Measurements from ENCODE around the gene AUTS2.

- TF ChIP-seq TCF7 (IDR thresholded peaks at IDR 0.05; ENCODE audit: borderline replicate concordance) (no peak), CTCF (IDR thresholded peaks at IDR 0.05 in 2 of 3, conservative IDR thresholded peaks at IDR 0.05 in 1 of 3; ENCODE audit: control insufficient read depth in 2 of 3, extremely low read depth in 1 of 3, insufficient read depth in 1 of 3, low read depth in 3 of 3, low read length in 3 of 3) (no peak), HDGF (IDR thresholded peaks at IDR 0.05) (no peak), E4F1 (IDR thresholded peaks at IDR 0.05; ENCODE audit: borderline replicate concordance, partially characterized antibody) (no peak), KDM1A (IDR thresholded peaks at IDR 0.05; ENCODE audit: borderline replicate concordance) (no peak), YY1 (IDR thresholded peaks at IDR 0.05; ENCODE audit: low read depth, low read length) (no peak), IKZF1 (conservative IDR thresholded peaks at IDR 0.05) (no peak), ATF3 (IDR thresholded peaks at IDR 0.05; ENCODE audit: borderline replicate concordance, extremely low read depth, low read depth, low read length) (no peak), EP300 (IDR thresholded peaks at IDR 0.05; ENCODE audit: borderline replicate concordance in 1 of 2, control insufficient read depth in 1 of 2, low read depth in 2 of 2, low read length in 2 of 2) (no peak), POLR2A (IDR thresholded peaks at IDR 0.05; ENCODE audit: low read depth, low read length) (no peak), NFXL1 (IDR thresholded peaks at IDR 0.05; ENCODE audit: borderline replicate concordance) (no peak), CBX5 (IDR thresholded peaks at IDR 0.05; ENCODE audit: low read depth) (no peak), SRF (IDR thresholded peaks at IDR 0.05; ENCODE audit: low read depth in 2 of 2, low read length in 2 of 2) (no peak), NFYB (IDR thresholded peaks at IDR 0.05; ENCODE audit: insufficient read depth, low read depth, low read length) (no peak)
Measured at GRCh38 chr7:70392877-70393435, 794.7 kb downstream of the AUTS2 start.

Data from GM12878 (cell line).